Panc1 (cell line): Measurements from ENCODE around the gene ASB1. TPM values are rescaled to one million over a fixed set of nuclear protein-coding genes. Genes with fewer than 3 reads are reported as not detected.

Experiments used
- ATAC-seq: fragments of 200-7000 bp; cut with Tn5 transposase; 2 replicates; pipeline ENCODE4 v1.9.1; 2020; ENCODE audit warnings: mild to moderate bottlenecking, moderate library complexity
- BruUV-seq: library from RNA; stranded (reverse); fragments of 400-500 nt; replicated peaks from 2 replicates; lab custom pipeline; 2021; lab: Mats Ljungman, UMichigan
- CTCF ChIA-PET: fragments of 300-600 bp; sonication (Branson Sonifier 250); formaldehyde crosslinking; loops from one replicate; lab custom pipeline; 2022; ENCODE audit warnings: antibody characterized with exemption; lab: Charles Lee
- POLR2A ChIA-PET: fragments of 300-600 bp; sonication (Branson Sonifier 250); formaldehyde crosslinking; loops from one replicate; lab custom pipeline; 2022; ENCODE audit warnings: antibody characterized with exemption; lab: Charles Lee
- DNase-seq: peaks from one replicate; pipeline ENCODE4 v3.0.0-alpha.2; 2010; ENCODE audit warnings: low read depth, low spot score
- H3K27ac ChIP-seq: 2 replicates; pipeline ENCODE4 v1.5.1; 2011; ENCODE audit warnings: mild to moderate bottlenecking, low read length, inconsistent platforms
- H3K27me3 ChIP-seq: fragments of 200-500 bp; sonication (Bioruptor generic); 2 replicates; pipeline ENCODE4 v1.6.0; 2014; ENCODE audit warnings: low read length, inconsistent platforms; ENCODE audit not compliant: control insufficient read depth, insufficient read depth
- H3K36me3 ChIP-seq: fragments of 200-500 bp; sonication (Bioruptor generic); 2 replicates; pipeline ENCODE4 v1.5.1; 2014; ENCODE audit warnings: inconsistent platforms, mild to moderate bottlenecking, low read length, moderate library complexity; ENCODE audit not compliant: control insufficient read depth, insufficient read depth
- H3K4me1 ChIP-seq: 2 replicates; pipeline ENCODE4 v1.5.1; 2011; ENCODE audit warnings: inconsistent platforms, mild to moderate bottlenecking, low read length, moderate library complexity; ENCODE audit not compliant: control insufficient read depth, insufficient read depth
- H3K4me3 ChIP-seq, 2 experiments: 2 replicates each; pipeline ENCODE4 v1.5.1; 2011 to 2012; ENCODE audit warnings: low read depth in 2 of 2, low read length in 2 of 2, mild to moderate bottlenecking in 2 of 2, inconsistent platforms in 1 of 2, moderate library complexity in 1 of 2
- H3K9me3 ChIP-seq: fragments of 200-500 bp; sonication (Bioruptor generic); 2 replicates; pipeline ENCODE4 v1.5.1; 2014; ENCODE audit warnings: low read depth, mild to moderate bottlenecking, inconsistent platforms, low read length, moderate library complexity; ENCODE audit not compliant: control insufficient read depth, insufficient read depth
- CTCF ChIP-seq: fragments of 450-650 bp; IDR thresholded peaks from 2 replicates; pipeline ENCODE4 v1.5.1; 2017; ENCODE audit warnings: mild to moderate bottlenecking
- POLR2AphosphoS5 ChIP-seq: IDR thresholded peaks from 2 replicates; pipeline ENCODE4 v1.6.1; 2012; ENCODE audit warnings: mild to moderate bottlenecking, low read depth, low read length, moderate library complexity
- REST ChIP-seq, 2 experiments: IDR thresholded peaks; 2 replicates each; pipeline ENCODE4 v1.6.1; 2011 to 2012; ENCODE audit warnings: low read depth in 2 of 2, control low read depth in 1 of 2, low read length in 1 of 2, mild to moderate bottlenecking in 1 of 2, moderate library complexity in 1 of 2; ENCODE audit not compliant: insufficient read depth in 1 of 2
- SIN3A ChIP-seq: IDR thresholded peaks from 2 replicates; pipeline ENCODE4 v1.6.1; 2012; ENCODE audit warnings: low read depth, mild to moderate bottlenecking, low read length, moderate library complexity, borderline replicate concordance; ENCODE audit not compliant: insufficient read depth
- TCF7L2 ChIP-seq: IDR thresholded peaks from 2 replicates; pipeline ENCODE4 v1.6.1; 2011; ENCODE audit warnings: mild to moderate bottlenecking, low read depth, low read length, inconsistent platforms
- in situ Hi-C: cut with HindIII; loops from 2 replicates; pipeline ENCODE4 v1.10.0; 2016; ENCODE audit warnings: low sequenced_read_pairs, low pct_unique_long_range_greater_than_20kb
- intact Hi-C: fragments of 100-400 bp; cut with micrococcal nuclease; formaldehyde crosslinking; loops from one replicate; pipeline ENCODE4 v1.10.0; 2022; ENCODE audit not compliant: unreplicated experiment
- total RNA-seq: library from RNA; stranded (reverse); gene quantifications from one replicate; pipeline ENCODE4 v1.2.1, GENCODE V29; 2021; ENCODE audit not compliant: unreplicated experiment

The ASB1 gene
- total RNA-seq, 1 experiment from 2014 or later: 57.3 TPM

GRCh38 chr2:238427435-238428162 is 872 bp downstream of the ASB1 start:
- in situ Hi-C loops: no loop called here
- DNase-seq: no peak
- no TSS peak for BruUV-seq

GRCh38 chr2:238428866-238429265 is 2.1 kb downstream of the ASB1 start:
- BruUV-seq: no TSS peak
- CTCF ChIA-PET: no interaction called here
- H3K36me3 ChIP-seq: no peaks in the 10 kb centered on the region; the same call in 1 of the 2 replicates
- DNase-seq (no peak), ATAC-seq (no peak)
- H3K27ac ChIP-seq: peak overlapping the region; percentile 92
- 0 out of 2 replicates have a peak, but pooled peaks cover 5% of the 10 kb centered on the region for H3K9me3 ChIP-seq
- POLR2A ChIA-PET: no interaction called here
- peak overlapping the region in 1 of 2 experiments; percentile 92; a peak in 2 of 4 replicates for H3K4me3 ChIP-seq
- in situ Hi-C loops (no loop called here), intact Hi-C loops (no loop called here)
- peaks cover 18% of the 10 kb centered on the region for H3K4me1 ChIP-seq
- no peaks in the 10 kb centered on the region for H3K27me3 ChIP-seq
- TF ChIP-seq REST (IDR thresholded peaks at IDR 0.05; ENCODE audit: insufficient read depth in 1 of 2, low read depth in 2 of 2, low read length in 1 of 2): no peak
- no peak for TF ChIP-seq POLR2AphosphoS5
- no peak for TF ChIP-seq SIN3A
- TF ChIP-seq TCF7L2: no peak

More at GRCh38 chr2:238427435-238428162, 872 bp downstream of the ASB1 start:
- TF ChIP-seq CTCF (no peak), SIN3A (no peak), TCF7L2 (no peak), POLR2AphosphoS5 (no peak), REST (IDR thresholded peaks at IDR 0.05; ENCODE audit: insufficient read depth in 1 of 2, low read depth in 2 of 2, low read length in 1 of 2) (no peak)
- no peaks in the 10 kb centered on the region; the same call in 1 of the 2 replicates for H3K36me3 ChIP-seq
- POLR2A ChIA-PET: interaction anchor here (0.5 to 1.4 kb wide), 2 partner anchors 12 to 471 kb away, joined by 3 to 4 read pairs; no protein-coding TSS in a partner anchor
- no peaks in the 10 kb centered on the region for H3K27me3 ChIP-seq
- H3K9me3 ChIP-seq: 0 out of 2 replicates have a peak, but pooled peaks cover 5% of the 10 kb centered on the region
- ATAC-seq: peak; percentile 5
- H3K27ac ChIP-seq: peak overlapping the region; percentile 92
- H3K4me1 ChIP-seq: peaks cover 18% of the 10 kb centered on the region
- peak overlapping the region; percentile 92 to 94 for H3K4me3 ChIP-seq
- intact Hi-C loops: no loop called here
- CTCF ChIA-PET: no interaction called here
